Activated T-helper 1 cell treated with anti-CD3 and anti-CD28 coated beads, Interleukin-12 subunit alpha, Interleukin-12 subunit beta, Interleukin-2, Interleukin-4 antibody, amounts not matched to agents 30 ng/mL and 10 ng/mL and 1 ng/mL, durations not matched to agents 14 hours and 24 hours and 36 hours (primary cell): ENCODE data around the gene SCRG1. TPM values are rescaled to one million over a fixed set of nuclear protein-coding genes. Genes with fewer than 3 reads are reported as not detected.

Experiments used
- DNase-seq: peaks from one replicate; pipeline ENCODE4 v3.0.0; 2021; ENCODE audit warnings: low spot score
- H3K27ac Mint-ChIP-seq: one replicate; pipeline ENCODE4 v1.8.0; 2021; ENCODE audit warnings: mild to moderate bottlenecking, mixed read lengths
- H3K27me3 Mint-ChIP-seq: one replicate; pipeline ENCODE4 v1.8.0; 2022; ENCODE audit warnings: mild to moderate bottlenecking, moderate library complexity, mixed read lengths; ENCODE audit not compliant: insufficient read depth
- H3K36me3 Mint-ChIP-seq: one replicate; pipeline ENCODE4 v1.8.0; 2021; ENCODE audit warnings: low read depth, mixed read lengths
- H3K4me1 Mint-ChIP-seq: one replicate; pipeline ENCODE4 v1.8.0; 2021; ENCODE audit warnings: low read depth, mixed read lengths
- H3K4me3 Mint-ChIP-seq: one replicate; pipeline ENCODE4 v1.8.0; 2021; ENCODE audit warnings: mild to moderate bottlenecking, moderate library complexity, mixed read lengths
- H3K9me3 Mint-ChIP-seq: one replicate; pipeline ENCODE4 v1.8.0; 2021; ENCODE audit warnings: mixed read lengths
- intact Hi-C: fragments of 100-400 bp; cut with micrococcal nuclease; formaldehyde crosslinking; loops from one replicate; pipeline ENCODE4 v1.15.1; 2024
- total RNA-seq: library from RNA; stranded (reverse); gene quantifications from 2 replicates; pipeline ENCODE4 v1.2.3, GENCODE V29; 2022

The SCRG1 gene
- total RNA-seq, 1 donor from 2014 or later: not detected

DNA sequence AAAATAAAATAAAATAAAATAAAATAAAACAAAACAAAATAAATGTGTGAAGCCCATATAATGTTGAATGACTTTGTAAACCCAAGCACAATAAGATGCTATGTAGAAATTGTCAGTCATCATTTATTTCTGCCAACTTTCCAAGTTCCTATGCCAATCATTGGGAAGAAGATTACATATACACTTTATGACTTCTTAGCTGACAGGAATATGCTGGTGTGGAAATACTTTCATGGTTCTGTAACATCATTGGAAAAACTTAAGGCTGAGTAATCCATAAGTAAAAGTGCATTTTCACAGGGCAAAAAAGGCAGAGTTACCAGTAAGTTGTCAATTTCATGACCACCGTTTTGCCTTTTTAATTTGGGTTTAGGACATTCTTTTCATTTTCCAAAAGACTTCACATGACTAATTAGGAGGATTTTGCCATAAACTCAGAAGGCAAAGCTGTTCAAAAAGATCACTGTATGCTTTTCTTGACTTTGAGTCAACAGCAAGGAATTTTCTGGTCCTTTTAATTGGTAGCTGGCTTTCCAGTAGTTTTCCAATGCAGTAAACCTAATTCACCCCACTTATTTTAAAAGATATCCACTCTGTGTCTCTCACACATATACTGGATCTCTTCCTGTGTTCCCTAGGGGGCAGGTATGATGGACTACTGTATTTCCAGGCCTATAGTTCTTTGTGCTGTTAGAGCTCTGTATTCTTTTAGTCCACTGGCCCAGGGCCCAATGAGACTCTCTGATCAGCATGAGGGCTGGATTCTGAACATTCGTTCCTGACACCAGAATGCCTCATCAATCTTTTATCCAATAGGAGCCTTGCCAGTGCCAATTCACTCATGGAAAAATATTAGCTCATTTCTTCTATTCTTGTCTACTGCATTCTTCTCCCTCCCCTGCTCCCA lies 26.2 kb upstream of the SCRG1 start:
- no peak overlapping the region for H3K4me3 Mint-ChIP-seq
- H3K27ac Mint-ChIP-seq: no peak overlapping the region
- no peaks in the 10 kb centered on the region for H3K27me3 Mint-ChIP-seq
- H3K36me3 Mint-ChIP-seq: no peaks in the 10 kb centered on the region
- H3K4me1 Mint-ChIP-seq: peaks cover 42% of the 10 kb centered on the region
- H3K9me3 Mint-ChIP-seq: no peaks in the 10 kb centered on the region
- intact Hi-C loops: loop anchor here (10.0 kb wide), 1 partner anchor 730 kb away; no protein-coding TSS in a partner anchor
- DNase-seq: no peak

DNA sequence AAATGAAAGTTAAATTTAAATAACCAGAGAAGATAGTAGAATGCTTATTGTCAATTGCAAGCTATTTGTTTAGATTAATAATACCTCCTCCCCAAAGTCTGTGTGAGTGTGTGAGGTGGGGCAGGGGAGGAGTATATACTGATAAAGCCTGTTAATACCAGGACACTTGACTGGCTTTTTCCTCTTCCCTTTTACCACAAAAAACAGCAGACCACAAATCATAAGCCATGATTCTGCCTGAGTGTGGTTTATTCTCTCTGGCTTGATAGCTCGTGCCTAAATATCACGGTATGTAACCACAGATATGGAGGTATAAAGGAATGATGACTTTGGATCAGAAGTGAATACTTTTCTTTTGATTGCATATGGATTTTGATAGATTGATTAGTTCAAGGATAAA lies 21.9 kb upstream of the SCRG1 start:
- H3K4me1 Mint-ChIP-seq: peaks cover 25% of the 10 kb centered on the region
- H3K27me3 Mint-ChIP-seq: no peaks in the 10 kb centered on the region
- H3K36me3 Mint-ChIP-seq: no peaks in the 10 kb centered on the region
- H3K9me3 Mint-ChIP-seq: no peaks in the 10 kb centered on the region
- DNase-seq: no peak
- H3K4me3 Mint-ChIP-seq: no peak overlapping the region
- intact Hi-C loops: loop anchor here (1.0 to 10.0 kb wide), 3 partner anchors 74 to 898 kb away; no protein-coding TSS in a partner anchor
- no peak overlapping the region for H3K27ac Mint-ChIP-seq

DNA sequence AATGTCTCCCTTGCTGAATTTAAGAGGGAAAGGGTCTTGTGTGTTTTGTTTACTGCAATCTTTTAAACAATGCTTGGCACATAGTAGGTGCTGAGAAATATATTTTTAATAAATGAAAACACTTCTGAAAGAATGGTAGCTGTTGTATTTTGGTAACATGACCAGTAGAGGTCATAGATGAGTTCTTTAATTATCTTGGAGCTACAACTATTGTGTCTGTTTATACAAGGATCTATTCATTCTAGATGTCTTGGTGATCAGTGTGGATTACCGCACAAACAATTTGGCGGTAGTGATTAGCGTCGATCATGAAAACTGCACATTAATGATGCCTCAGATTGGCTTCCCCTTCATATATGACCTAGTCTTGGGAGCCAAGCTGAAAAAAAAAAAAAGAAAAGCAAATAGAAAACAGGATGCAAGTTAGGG lies 21.4 kb upstream of the SCRG1 start:
- peaks cover 21% of the 10 kb centered on the region for H3K4me1 Mint-ChIP-seq
- DNase-seq: no peak
- no peaks in the 10 kb centered on the region for H3K36me3 Mint-ChIP-seq
- H3K27ac Mint-ChIP-seq: no peak overlapping the region
- H3K27me3 Mint-ChIP-seq: no peaks in the 10 kb centered on the region
- H3K9me3 Mint-ChIP-seq: no peaks in the 10 kb centered on the region
- no peak overlapping the region for H3K4me3 Mint-ChIP-seq
- intact Hi-C loops: loop anchor here (1.0 to 10.0 kb wide), 3 partner anchors 74 to 899 kb away; no protein-coding TSS in a partner anchor

GRCh38 chr4:173418639-173419038 lies 19.7 kb upstream of the SCRG1 start:
- Mint-ChIP-seq H3K27ac (no peak overlapping the region), H3K36me3 (no peaks in the 10 kb centered on the region), H3K4me1 (peaks cover 16% of the 10 kb centered on the region), H3K4me3 (no peak overlapping the region), H3K27me3 (no peaks in the 10 kb centered on the region), H3K9me3 (no peaks in the 10 kb centered on the region)
- intact Hi-C loops: no loop called here
- no peak for DNase-seq

DNA sequence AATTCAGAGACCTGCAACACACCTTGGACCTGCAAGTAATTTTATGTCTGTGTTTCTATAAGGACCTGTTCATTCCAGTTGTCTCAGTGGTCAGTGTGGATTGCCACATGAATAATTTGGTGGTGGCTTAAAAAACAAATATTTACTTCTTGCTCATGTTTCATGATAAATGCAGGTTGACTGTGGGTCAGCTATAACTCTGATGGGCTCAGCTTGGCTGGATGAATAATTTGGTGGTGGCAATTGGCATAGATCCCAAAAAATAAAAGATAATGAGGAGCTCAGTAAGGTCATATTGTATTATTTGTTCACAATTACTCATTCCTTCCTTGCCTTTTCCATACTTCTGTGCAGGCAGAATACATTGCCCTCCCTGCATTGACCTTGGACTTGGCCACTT lies 18.9 kb upstream of the SCRG1 start:
- no peak for DNase-seq
- intact Hi-C loops: loop anchor here (1.0 kb wide), 6 partner anchors 48 to 405 kb away; partner anchors contain the start of genes HMGB2 and SAP30
- no peaks in the 10 kb centered on the region for H3K27me3 Mint-ChIP-seq
- no peak overlapping the region for H3K27ac Mint-ChIP-seq
- no peaks in the 10 kb centered on the region for H3K36me3 Mint-ChIP-seq
- H3K9me3 Mint-ChIP-seq: no peaks in the 10 kb centered on the region
- H3K4me3 Mint-ChIP-seq: no peak overlapping the region
- H3K4me1 Mint-ChIP-seq: peaks cover 14% of the 10 kb centered on the region

DNA sequence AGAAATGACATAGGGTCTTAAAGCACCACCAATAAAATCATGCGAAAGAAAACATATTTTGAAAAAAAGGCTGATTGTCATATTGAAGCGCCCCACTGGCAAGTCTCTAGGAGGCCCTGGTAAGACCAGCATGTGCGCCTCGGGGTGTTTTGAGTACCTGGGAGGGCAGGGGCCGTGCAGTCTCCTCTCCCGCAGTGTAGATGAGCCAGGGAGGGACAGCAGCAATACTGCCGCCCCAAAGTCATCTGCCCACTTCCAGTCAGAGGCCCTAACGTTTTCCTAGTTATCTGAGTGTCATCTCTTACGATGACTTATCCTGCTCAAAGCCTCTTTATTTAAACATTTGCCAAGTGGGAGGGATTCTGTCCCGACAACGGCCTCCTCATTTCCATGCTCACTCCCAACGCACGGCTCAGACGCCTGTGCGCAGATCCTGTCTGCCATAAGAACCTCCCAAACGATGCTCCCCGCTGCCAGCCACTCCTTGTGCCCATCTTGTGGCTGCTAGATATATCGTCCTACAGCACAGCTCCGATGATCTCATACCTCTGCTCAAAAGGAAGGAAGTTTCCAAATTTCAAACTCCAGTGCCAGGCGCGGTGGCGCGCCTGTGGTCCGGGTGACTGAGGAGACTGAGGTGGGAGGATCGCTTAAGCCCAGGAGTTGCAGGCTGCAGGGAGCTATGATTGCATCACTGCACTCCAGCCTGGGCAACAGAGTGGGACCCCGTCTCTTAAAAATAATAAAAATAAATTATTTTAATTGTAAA lies 17.2 kb upstream of the SCRG1 start:
- no peak overlapping the region for H3K4me3 Mint-ChIP-seq
- intact Hi-C loops: no loop called here
- no peak for DNase-seq

GRCh38 chr4:173415092-173415491 lies 16.2 kb upstream of the SCRG1 start:
- DNase-seq: no peak
- intact Hi-C loops: no loop called here

More for the DNA sequence above, 17.2 kb upstream of the SCRG1 start:
- Mint-ChIP-seq H3K27ac (no peak overlapping the region), H3K9me3 (no peaks in the 10 kb centered on the region), H3K27me3 (peaks cover 2% of the 10 kb centered on the region), H3K36me3 (no peaks in the 10 kb centered on the region), H3K4me1 (peaks cover 10% of the 10 kb centered on the region)

DNA sequence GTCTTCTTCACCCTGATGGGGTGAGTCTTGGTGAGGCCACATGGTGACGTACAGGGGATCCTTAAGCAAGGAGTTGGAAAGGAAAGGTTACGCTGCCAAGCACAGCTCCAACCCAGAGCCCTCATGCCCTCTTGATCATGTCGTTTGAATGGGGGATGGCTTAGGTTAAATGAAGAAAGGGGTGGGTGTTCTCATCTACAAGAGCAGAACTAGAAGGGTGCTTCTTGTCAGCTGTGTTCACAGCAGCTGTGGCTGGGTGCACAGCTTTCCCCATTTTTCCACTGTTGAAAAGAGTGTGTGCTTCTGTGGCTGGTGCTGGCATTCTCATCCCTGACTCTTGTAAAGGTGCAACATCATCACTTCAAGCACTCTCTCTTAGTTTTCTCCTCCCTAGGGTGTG lies 15.5 kb upstream of the SCRG1 start:
- Mint-ChIP-seq H3K36me3 (no peaks in the 10 kb centered on the region), H3K4me3 (no peak overlapping the region), H3K9me3 (no peaks in the 10 kb centered on the region), H3K27ac (no peak overlapping the region), H3K4me1 (no peaks in the 10 kb centered on the region), H3K27me3 (peaks cover 2% of the 10 kb centered on the region)
- no peak for DNase-seq
- intact Hi-C loops: no loop called here

More at GRCh38 chr4:173415092-173415491, 16.2 kb upstream of the SCRG1 start:
- H3K9me3 Mint-ChIP-seq: no peaks in the 10 kb centered on the region
- no peak overlapping the region for H3K27ac Mint-ChIP-seq
- peaks cover under 1% of the 10 kb centered on the region for H3K4me1 Mint-ChIP-seq
- no peaks in the 10 kb centered on the region for H3K36me3 Mint-ChIP-seq
- no peak overlapping the region for H3K4me3 Mint-ChIP-seq
- peaks cover 2% of the 10 kb centered on the region for H3K27me3 Mint-ChIP-seq

DNA sequence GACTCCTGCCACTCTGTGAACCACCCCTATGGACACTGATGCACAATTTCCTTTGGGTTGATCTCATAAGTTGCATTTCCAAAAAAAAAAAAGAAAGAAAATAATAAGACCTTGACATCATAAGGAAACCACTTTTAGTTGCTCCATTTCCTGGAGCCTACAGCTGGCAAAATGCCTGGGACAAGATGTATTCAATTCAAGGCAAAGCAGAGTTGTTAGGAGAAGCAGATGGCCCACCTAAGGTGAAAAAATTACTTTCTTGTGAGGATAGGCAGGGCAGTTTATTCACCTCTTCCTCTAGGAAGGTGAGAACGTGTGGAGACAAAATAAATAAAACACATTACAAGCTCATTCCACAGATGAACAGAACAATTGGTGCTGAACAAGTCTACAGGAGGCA lies 14.1 kb upstream of the SCRG1 start:
- Mint-ChIP-seq H3K9me3 (no peaks in the 10 kb centered on the region), H3K36me3 (no peaks in the 10 kb centered on the region), H3K4me3 (no peak overlapping the region), H3K4me1 (no peaks in the 10 kb centered on the region), H3K27me3 (peaks cover 2% of the 10 kb centered on the region), H3K27ac (no peak overlapping the region)
- no peak for DNase-seq
- intact Hi-C loops: no loop called here

GRCh38 chr4:173411106-173411693 lies 12.3 kb upstream of the SCRG1 start:
- Mint-ChIP-seq H3K4me1 (peaks cover 4% of the 10 kb centered on the region), H3K4me3 (no peak overlapping the region), H3K27ac (no peak overlapping the region), H3K27me3 (peaks cover 2% of the 10 kb centered on the region), H3K36me3 (no peaks in the 10 kb centered on the region), H3K9me3 (no peaks in the 10 kb centered on the region)
- intact Hi-C loops: no loop called here
- no peak for DNase-seq

DNA sequence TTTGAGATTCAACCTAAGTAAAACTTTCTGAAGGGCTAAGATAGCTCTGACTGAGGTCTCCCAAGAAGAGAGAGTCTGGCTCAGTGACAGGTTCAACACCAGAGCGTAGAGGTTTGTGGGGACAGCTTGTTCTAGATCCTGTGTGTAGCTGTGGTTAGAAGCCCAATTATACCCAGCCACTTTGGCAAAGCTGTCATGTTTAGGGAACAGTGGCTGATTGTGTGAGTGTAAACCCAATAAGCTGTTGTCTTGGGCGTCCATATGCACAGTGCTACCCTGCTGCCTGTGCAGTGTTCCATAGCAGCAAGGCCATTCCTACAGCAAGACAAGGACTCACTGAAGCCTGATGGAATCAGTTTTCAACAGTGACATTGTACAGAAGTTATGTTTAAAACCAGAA lies 11.2 kb upstream of the SCRG1 start:
- Mint-ChIP-seq H3K9me3 (no peaks in the 10 kb centered on the region), H3K27ac (no peak overlapping the region), H3K4me1 (peaks cover 11% of the 10 kb centered on the region), H3K27me3 (peaks cover 2% of the 10 kb centered on the region), H3K36me3 (no peaks in the 10 kb centered on the region), H3K4me3 (no peak overlapping the region)
- no peak for DNase-seq
- intact Hi-C loops: no loop called here

GRCh38 chr4:173405840-173406606 lies 7.1 kb upstream of the SCRG1 start:
- H3K4me3 Mint-ChIP-seq: no peak overlapping the region
- DNase-seq: no peak
- peaks cover 11% of the 10 kb centered on the region for H3K4me1 Mint-ChIP-seq
- no peaks in the 10 kb centered on the region for H3K27me3 Mint-ChIP-seq
- H3K36me3 Mint-ChIP-seq: peaks cover 2% of the 10 kb centered on the region
- no peak overlapping the region for H3K27ac Mint-ChIP-seq
- H3K9me3 Mint-ChIP-seq: no peaks in the 10 kb centered on the region
- intact Hi-C loops: loop anchor here (2.0 kb wide), 1 partner anchor 71 kb away; the partner anchor contains the start of gene HMGB2
